Stimulated activated memory B cell treated with anti-CD40 and anti-IgM and Interleukin-4, amounts not matched to agents 10 μg/mL and 1 μg/mL and 100 μg/mL, for 72 hours (primary cell): ENCODE data around the gene TRIOBP.
"Not testable (repeated sequence)": the region's sequence is repeated elsewhere in the genome, so short reads cannot be mapped to it uniquely, and the experiment has no call there.

Experiments used
- ATAC-seq: fragments of 150-1000 bp; cut with Tn5 transposase; 2 replicates; pipeline ENCODE4 v1.10.0; 2021
- H3K27ac Mint-ChIP-seq: one replicate; pipeline ENCODE4 v1.8.0; 2022; ENCODE audit warnings: mild to moderate bottlenecking, mixed read lengths
- H3K27me3 Mint-ChIP-seq: one replicate; pipeline ENCODE4 v1.8.0; 2022; ENCODE audit warnings: mixed read lengths
- H3K36me3 Mint-ChIP-seq: one replicate; pipeline ENCODE4 v1.8.0; 2022; ENCODE audit warnings: mixed read lengths
- H3K4me1 Mint-ChIP-seq: one replicate; pipeline ENCODE4 v1.8.0; 2022; ENCODE audit warnings: mixed read lengths
- H3K4me3 Mint-ChIP-seq: one replicate; pipeline ENCODE4 v1.8.0; 2022; ENCODE audit warnings: mild to moderate bottlenecking, moderate library complexity, mixed read lengths
- H3K9me3 Mint-ChIP-seq: one replicate; pipeline ENCODE4 v1.8.0; 2022; ENCODE audit warnings: mixed read lengths

TRIOBP gene

DNA sequence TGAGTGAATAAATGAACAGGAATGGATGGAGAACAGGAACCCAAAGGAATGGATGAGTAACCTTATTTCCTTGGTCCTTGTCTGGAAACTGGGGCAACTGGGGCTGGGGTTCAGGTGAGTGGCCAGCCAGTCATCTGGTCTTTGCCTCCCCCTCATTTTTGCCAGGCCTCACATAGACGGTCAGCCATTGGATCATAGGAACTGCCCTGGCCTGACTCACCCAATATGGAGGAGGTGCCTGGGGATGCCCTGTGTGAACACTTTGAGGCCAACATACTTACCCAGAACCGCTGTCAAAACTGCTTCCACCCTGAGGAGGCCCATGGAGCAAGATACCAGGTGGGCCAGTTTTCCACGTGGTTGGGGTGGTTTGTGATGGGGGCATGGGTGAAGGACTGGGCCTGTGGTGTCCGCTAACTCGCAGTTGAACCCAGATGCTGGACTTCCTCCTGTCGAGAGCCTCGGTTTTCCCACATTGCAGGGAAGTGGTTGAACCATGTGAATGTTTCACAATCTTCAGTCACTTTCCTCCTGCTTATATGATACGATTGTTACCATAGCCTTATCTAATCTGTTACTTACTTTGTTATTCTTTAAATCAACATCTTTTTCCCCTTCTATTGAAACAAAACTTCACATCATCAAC, 4.4 kb downstream of the TRIOBP start:
- Mint-ChIP-seq H3K36me3 (peaks cover 23% of the 10 kb centered on the region), H3K27me3 (no peaks in the 10 kb centered on the region), H3K4me1 (peaks cover 9% of the 10 kb centered on the region), H3K9me3 (no peaks in the 10 kb centered on the region), H3K27ac (no peak overlapping the region), H3K4me3 (no peak overlapping the region)
- ATAC-seq = no peak

DNA sequence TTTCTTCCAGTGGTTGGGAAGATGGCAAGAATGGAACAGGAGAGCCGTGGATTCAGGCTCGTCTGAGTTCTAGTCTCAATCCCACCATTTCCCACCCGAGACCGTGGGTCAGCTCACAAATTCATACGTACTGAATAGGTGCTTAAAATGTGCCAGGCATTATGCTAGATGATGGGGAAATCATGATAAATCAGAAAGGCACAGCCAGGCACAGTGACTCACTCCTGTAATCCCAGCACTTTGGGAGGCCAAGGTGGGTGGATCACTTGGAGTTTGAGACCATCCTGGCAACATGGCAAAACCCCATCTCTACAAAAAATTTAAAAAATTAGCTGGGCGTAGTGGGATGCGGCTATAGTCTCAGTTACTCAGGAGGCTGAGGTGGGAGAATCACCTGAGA, 7.1 kb downstream of the TRIOBP start:
- Mint-ChIP-seq H3K4me1 (no peaks in the 10 kb centered on the region), H3K27me3 (no peaks in the 10 kb centered on the region), H3K27ac (no peak overlapping the region), H3K4me3 (no peak overlapping the region), H3K36me3 (peaks cover 23% of the 10 kb centered on the region), H3K9me3 (no peaks in the 10 kb centered on the region)
- ATAC-seq = no peak

DNA sequence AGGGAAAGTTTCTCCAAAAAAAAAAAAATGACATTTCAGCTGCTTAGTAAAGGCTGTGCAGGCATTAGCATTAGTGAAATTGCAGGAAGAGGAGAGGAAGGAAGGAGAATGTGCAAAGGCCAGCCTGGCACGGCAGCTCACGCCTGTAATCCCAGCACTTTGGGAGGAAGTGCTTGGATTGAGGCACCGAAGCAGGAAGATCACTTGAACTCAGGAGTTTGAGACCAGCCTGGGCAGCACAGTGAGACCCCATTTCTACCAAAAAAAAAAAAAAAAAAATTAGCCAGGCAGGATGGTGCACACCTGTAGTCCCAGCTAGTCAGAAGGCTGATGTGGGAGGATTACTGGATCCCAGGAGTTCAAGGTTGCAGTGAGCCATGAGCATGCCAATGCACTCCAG, 7.8 kb downstream of the TRIOBP start:
- H3K27me3 Mint-ChIP-seq = no peaks in the 10 kb centered on the region
- no peaks in the 10 kb centered on the region for H3K9me3 Mint-ChIP-seq
- peaks cover 24% of the 10 kb centered on the region for H3K36me3 Mint-ChIP-seq
- H3K4me1 Mint-ChIP-seq = no peaks in the 10 kb centered on the region
- H3K27ac Mint-ChIP-seq = no peak overlapping the region
- no peak overlapping the region for H3K4me3 Mint-ChIP-seq
- ATAC-seq = no peak

DNA sequence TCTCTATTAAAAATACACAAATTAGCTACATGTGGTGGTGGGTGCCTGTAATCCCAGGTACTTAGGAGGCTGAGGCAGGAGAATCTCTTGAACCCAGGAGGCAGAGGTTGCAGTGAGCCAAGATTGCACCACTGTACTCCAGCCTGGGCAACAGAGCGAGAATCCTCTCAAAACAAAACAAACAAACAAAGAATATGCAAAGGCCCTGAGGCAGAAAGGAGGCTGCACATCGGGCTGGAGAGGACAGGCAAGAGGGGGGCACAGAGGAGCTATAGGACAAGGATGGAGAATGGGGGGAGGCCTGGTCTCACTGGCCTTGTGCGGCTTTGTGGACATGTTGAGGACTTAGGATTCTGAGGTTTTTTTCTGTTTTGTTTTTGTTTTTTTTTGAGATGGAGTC, 8.4 kb downstream of the TRIOBP start:
- ATAC-seq = no peak
- Mint-ChIP-seq H3K36me3 (peaks cover 29% of the 10 kb centered on the region), H3K9me3 (no peaks in the 10 kb centered on the region), H3K27me3 (no peaks in the 10 kb centered on the region), H3K27ac (no peak overlapping the region), H3K4me3 (no peak overlapping the region), H3K4me1 (no peaks in the 10 kb centered on the region)

DNA sequence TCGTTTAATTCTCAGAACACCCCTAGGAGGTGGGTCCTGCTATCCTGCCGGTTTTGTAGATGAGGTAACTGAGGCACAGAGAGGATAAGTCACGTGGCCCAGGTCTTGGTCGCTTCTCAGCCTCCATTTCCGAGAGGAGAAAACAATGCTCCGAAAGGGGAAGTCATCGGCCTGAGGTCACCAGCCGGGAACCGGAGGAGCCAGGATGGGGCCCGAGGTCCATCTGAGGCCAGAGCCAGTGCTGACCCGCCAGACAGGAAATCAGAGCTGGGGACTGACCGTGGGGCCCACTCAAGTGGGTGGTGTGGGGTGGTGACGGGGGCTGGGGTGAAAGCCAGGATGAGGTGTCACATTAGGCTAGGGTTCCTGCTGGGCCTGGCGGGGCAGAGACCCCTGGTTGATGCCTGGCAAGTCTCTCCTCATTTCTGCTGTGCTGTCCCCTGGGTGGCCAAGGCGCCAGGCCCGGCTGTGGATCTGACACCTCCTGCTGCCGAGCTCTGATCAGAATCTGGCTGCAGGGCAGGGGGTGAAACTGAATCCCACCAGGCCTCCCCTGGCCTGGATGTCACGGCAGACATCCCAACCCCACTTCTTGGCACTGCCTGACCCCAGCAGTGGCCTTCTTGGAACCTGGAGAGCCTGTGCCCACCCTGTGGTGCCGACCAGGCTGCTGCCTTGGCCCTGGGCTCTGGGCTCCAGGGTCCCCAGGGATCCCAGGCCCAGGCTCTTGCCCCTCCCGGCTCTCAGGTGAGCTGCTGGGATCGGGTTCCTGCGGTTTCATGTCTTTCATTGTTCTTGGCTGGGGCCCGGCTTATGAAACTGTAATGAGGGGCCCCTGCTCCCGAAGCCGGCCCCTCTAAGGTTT, 12.0 kb downstream of the TRIOBP start:
- Mint-ChIP-seq H3K36me3 (peaks cover 33% of the 10 kb centered on the region), H3K4me3 (no peak overlapping the region), H3K27me3 (no peaks in the 10 kb centered on the region), H3K9me3 (no peaks in the 10 kb centered on the region), H3K27ac (no peak overlapping the region), H3K4me1 (peaks cover 6% of the 10 kb centered on the region)
- ATAC-seq = no peak

DNA sequence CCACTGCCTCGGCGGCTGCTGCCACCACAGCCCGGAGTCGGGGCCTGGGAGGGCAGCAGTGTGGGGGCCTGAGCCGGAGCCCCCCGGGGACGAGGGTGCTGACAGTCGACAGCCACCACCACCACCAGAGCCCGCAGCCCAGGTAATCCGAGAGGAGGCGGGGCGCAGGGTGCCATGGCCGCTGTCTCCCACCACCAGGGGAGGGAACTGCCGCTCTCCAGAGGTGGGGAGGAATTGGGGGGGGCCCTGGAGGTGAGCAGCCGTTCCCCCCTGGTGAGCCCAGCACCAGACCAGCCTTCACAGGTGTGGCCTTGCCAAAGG, 12.6 kb downstream of the TRIOBP start:
- no peak overlapping the region for H3K4me3 Mint-ChIP-seq

DNA sequence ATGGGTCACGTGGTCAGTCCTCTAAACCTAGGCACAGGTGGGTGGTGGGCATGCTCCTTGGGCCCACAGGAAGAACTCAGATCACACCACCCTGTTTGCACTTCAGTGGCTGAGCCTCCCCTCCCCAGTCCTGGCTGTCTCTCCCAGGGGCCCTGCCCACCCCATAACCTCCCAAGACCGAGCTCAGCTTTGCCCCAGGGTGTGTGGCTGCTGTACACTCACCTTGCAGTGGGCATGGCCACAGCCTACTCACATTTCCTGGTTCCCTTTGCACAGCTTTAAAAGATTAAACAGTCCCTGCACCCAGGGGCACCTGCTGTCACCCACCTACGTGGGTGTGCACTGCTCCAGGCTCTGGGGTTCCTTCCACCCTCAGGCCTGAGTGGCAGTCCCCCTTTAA, 13.8 kb downstream of the TRIOBP start:
- no peak for ATAC-seq

More for the DNA sequence above, 12.6 kb downstream of the TRIOBP start:
- no peak overlapping the region for H3K27ac Mint-ChIP-seq
- peaks cover 7% of the 10 kb centered on the region for H3K4me1 Mint-ChIP-seq
- H3K27me3 Mint-ChIP-seq = no peaks in the 10 kb centered on the region
- no peaks in the 10 kb centered on the region for H3K9me3 Mint-ChIP-seq
- H3K36me3 Mint-ChIP-seq = peaks cover 28% of the 10 kb centered on the region
- no peak for ATAC-seq

DNA sequence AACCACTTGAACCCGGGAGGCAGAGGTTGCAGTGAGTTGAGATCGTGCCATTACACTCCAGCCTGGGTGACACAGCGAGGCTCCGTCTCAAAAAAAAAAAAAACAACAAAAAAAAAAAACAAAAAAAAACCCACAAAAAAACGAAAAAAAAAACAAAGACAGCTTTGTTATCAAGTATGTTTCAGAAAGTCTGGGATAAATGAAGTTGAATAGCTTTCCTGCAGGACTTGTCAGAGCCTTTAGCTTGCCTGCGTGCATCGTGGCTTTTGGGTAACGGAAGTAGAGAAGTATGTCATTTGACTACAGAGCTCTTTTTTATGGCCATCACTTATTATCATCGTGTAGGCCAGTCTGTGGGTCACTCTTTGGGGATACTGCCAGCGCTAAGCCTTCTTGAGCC, 14.6 kb downstream of the TRIOBP start:
- Mint-ChIP-seq H3K4me1 (peaks cover 7% of the 10 kb centered on the region), H3K36me3 (peaks cover 16% of the 10 kb centered on the region), H3K27me3 (no peaks in the 10 kb centered on the region), H3K9me3 (no peaks in the 10 kb centered on the region), H3K27ac (no peak overlapping the region), H3K4me3 (no peak overlapping the region)
- ATAC-seq = no peak

More for the DNA sequence above, 13.8 kb downstream of the TRIOBP start:
- H3K4me1 Mint-ChIP-seq = peaks cover 7% of the 10 kb centered on the region
- no peak overlapping the region for H3K27ac Mint-ChIP-seq
- H3K36me3 Mint-ChIP-seq = peaks cover 20% of the 10 kb centered on the region
- no peaks in the 10 kb centered on the region for H3K9me3 Mint-ChIP-seq
- H3K4me3 Mint-ChIP-seq = no peak overlapping the region
- no peaks in the 10 kb centered on the region for H3K27me3 Mint-ChIP-seq

DNA sequence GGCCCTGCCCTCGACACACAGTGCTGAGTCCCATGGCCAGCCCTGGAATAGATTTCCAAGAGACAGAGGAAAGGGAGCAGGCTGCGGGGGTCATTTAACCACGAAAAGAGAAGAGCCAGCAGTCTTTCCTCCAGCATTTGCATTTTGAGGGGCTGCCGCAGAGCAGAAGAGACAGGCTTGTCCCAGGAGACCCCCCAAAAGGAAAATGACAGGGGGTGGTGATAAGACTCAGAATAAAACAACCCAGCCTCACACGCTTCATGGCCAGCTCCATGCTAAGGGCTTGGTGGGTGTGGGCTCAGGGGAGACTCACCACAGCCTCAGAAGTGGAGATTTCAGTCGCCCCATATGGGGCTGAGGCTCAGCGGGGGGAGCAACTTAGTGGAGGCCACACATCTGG, 16.9 kb downstream of the TRIOBP start:
- no peak overlapping the region for H3K4me3 Mint-ChIP-seq
- ATAC-seq = no peak
- H3K9me3 Mint-ChIP-seq = no peaks in the 10 kb centered on the region
- H3K27me3 Mint-ChIP-seq = no peaks in the 10 kb centered on the region
- peak overlapping the region; percentile 60 for H3K27ac Mint-ChIP-seq
- H3K4me1 Mint-ChIP-seq = peaks cover 7% of the 10 kb centered on the region
- H3K36me3 Mint-ChIP-seq = peaks cover 25% of the 10 kb centered on the region

DNA sequence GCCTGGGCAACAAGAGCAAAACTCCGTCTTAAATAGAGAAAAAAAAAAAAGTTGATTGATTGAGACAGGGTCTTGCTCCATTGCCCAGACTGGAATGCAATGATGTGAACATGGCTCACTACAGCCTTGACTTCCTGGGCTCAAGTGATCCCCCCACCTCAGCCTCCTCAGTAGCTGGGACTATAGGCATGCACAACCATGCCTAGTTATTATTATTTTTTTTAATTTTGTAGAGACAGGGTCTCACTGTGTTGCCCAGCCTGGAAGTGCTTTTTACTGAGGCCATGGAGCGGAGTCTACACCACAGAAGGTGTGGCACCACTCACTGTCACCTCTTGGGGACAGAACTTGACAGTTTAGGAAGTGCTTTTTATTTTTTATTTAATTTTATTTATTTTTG, 17.8 kb downstream of the TRIOBP start:
- H3K4me1 Mint-ChIP-seq = peaks cover 7% of the 10 kb centered on the region
- no peaks in the 10 kb centered on the region for H3K27me3 Mint-ChIP-seq
- no peaks in the 10 kb centered on the region for H3K9me3 Mint-ChIP-seq
- H3K4me3 Mint-ChIP-seq = no peak overlapping the region
- no peak for ATAC-seq
- H3K27ac Mint-ChIP-seq = no peak overlapping the region
- H3K36me3 Mint-ChIP-seq = peaks cover 24% of the 10 kb centered on the region

DNA sequence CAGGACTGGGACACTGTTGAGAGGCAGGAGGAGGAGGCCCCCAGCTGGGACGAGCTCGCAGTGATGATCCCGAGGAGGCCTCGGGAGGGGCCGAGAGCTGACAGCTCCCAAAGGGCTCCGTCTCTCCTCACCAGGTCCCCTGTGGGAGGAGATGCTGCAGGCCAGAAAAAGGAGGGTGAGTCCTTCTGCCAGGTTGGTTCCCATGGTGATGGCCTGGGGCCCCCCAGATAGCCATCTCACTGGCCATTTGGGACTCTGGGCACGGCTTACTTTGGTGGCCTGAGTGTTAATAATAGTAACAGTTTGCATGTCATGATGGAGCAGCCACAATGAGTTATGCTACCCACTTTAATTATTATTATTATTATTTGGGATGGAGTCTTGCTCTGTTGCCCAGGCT, 18.9 kb downstream of the TRIOBP start:
- Mint-ChIP-seq H3K4me1 (peaks cover 7% of the 10 kb centered on the region), H3K9me3 (no peaks in the 10 kb centered on the region), H3K27me3 (no peaks in the 10 kb centered on the region), H3K36me3 (peaks cover 25% of the 10 kb centered on the region), H3K4me3 (no peak overlapping the region), H3K27ac (no peak overlapping the region)
- ATAC-seq = no peak

DNA sequence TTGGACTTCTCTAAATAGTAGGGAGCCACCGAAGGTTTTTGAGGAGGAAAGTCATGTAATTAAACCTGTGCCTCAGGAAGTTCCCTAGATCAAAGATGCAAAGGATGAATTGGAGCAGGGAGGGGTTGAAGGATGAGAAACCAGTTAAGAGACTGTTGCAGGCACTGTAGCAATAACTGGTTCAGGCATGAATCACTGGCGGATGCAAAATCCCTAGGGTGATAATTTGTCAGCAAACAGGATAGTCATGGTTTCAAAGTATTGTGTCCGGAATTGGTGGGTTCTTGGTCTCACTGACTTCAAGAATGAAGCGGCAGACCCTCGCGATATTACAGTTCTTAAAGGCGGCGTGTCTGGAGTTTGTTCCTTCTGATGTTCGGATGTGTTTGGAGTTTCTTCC, 19.9 kb downstream of the TRIOBP start:
- ATAC-seq = no peak
- Mint-ChIP-seq H3K36me3 (peaks cover 25% of the 10 kb centered on the region), H3K4me1 (peaks cover 7% of the 10 kb centered on the region), H3K4me3 (no peak overlapping the region), H3K27me3 (no peaks in the 10 kb centered on the region), H3K9me3 (no peaks in the 10 kb centered on the region), H3K27ac (no peak overlapping the region)

DNA sequence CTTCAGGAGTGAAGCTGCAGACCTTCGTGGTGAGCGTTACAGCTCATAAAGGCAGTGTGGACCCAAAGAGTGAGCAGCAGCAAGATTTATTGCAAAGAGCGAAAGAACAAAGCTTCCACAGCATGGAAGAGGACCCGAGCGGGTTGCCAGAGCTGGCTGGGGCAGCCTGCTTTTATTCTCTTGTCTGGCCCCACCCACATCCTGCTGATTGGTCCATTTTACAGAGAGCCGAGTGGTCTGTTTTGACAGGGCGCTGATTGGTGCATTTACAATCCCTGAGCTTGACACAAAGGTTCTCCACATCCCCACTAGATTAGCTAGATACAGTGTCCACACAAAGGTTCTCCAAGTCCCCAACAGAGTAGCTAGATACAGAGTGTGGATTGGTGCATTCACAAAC, 20.4 kb downstream of the TRIOBP start:
- H3K4me1 Mint-ChIP-seq, H3K9me3 Mint-ChIP-seq: not testable (repeated sequence)
- H3K36me3 Mint-ChIP-seq = peaks cover 25% of the 10 kb centered on the region

DNA sequence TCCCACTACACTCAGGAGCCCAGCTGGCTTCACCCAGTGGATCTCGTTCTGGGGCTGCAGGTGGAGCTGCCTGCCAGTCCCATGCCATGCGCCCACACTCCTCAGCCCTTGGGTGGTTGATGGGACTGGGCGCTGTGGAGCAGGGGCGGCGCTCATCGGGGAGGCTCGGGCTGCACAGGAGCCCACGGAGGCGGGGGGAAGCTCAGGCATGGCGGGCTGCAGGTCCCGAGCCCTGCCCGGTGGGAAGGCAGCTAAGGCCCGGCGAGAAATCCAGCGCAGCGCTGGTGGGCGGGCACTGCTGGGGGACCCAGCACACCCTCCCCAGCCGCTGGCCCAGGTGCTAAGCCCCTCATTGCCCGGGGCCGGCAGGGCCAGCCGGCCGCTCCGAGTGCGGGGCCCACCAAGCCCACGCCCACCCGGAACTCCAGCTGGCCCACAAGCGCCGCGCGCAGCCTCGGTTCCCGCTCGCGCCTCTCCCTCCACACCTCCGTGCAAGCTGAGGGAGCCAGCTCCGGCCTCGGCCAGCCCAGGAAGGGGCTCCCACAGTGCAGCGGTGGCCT, 21.0 kb downstream of the TRIOBP start:
- not testable (repeated sequence) for H3K27ac Mint-ChIP-seq, ATAC-seq, H3K4me3 Mint-ChIP-seq, H3K9me3 Mint-ChIP-seq, H3K27me3 Mint-ChIP-seq, H3K4me1 Mint-ChIP-seq
- peaks cover 25% of the 10 kb centered on the region for H3K36me3 Mint-ChIP-seq

More for the DNA sequence above, 20.4 kb downstream of the TRIOBP start:
- H3K27me3 Mint-ChIP-seq, H3K27ac Mint-ChIP-seq, H3K4me3 Mint-ChIP-seq, ATAC-seq: not testable (repeated sequence)

DNA sequence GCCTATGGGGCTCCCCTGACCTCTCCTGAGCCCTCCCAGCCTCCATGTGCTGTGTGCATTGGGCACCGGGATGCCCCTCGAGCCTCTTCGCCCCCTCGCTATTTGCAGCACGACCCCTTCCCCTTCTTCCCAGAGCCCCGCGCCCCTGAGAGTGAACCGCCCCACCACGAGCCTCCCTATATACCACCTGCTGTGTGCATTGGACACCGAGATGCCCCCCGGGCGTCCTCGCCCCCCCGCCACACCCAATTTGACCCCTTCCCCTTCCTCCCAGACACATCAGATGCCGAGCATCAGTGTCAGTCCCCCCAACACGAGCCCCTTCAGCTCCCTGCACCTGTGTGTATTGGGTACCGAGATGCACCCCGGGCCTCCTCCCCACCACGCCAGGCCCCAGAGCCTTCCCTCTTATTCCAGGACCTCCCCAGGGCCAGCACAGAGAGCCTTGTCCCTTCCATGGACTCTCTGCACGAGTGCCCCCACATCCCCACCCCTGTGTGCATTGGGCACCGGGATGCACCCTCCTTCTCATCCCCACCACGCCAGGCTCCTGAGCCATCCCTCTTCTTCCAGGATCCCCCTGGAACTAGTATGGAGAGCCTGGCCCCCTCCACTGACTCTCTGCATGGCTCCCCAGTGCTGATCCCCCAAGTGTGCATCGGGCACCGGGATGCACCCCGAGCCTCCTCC, 28.8 kb downstream of the TRIOBP start:
- ATAC-seq = peak; percentile 24
- Mint-ChIP-seq H3K36me3 (peaks cover 27% of the 10 kb centered on the region), H3K9me3 (no peaks in the 10 kb centered on the region), H3K4me1 (no peaks in the 10 kb centered on the region), H3K27ac (no peak overlapping the region), H3K4me3 (no peak overlapping the region), H3K27me3 (no peaks in the 10 kb centered on the region)
